HG02642 (cell line): ENCODE data around the gene RUNX1.
A peak's percentile ranks its signal among the peaks of the same experiment; 100 is the strongest.
"Not testable (repeated sequence)": the region's sequence is repeated elsewhere in the genome, so short reads cannot be mapped to it uniquely, and the experiment has no call there.

Experiments used
- ATAC-seq: cut with Tn5 transposase; IDR thresholded peaks from one replicate; pipeline ENCODE4 v1.9.1; 2021; ENCODE audit warnings: mild to moderate bottlenecking; ENCODE audit not compliant: unreplicated experiment, poor library complexity

RUNX1 gene

DNA sequence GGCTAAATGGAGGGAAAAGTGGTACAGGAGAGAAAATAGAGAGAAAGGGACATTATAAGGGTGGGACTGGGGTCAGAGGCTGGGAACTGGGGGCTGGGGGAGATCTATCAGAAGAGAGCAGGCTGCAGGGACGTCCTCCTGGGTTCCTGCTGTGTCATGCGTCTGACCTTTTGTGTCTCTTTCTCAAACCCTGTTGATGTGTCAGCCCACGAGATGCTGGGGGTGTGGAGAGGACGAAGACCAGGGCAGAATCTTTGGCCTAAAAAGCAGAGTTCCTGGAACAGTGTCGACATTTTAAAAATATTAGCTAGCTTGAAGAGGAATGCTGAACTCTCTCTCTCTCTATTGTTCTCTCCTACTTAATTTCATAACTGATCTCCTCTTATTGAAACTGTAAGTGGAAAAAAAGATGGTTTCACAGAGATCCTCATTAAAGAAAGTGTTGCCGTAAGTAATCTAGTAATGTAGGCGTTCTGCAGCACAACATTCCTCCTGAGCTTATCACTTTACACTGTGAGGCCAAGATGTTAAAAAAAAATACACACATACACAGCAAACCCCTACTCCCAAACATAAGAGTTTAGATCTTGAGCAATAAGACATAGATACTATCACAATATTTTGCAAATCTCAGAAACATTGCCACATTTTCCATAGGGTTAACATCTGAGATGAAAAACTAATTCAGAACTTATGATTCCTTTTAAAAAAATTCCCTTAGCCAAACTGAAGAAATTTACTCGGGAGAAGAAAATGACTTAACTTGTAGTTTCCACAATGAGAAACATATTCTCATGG lies 52.6 kb downstream of the RUNX1 start:
- ATAC-seq: no peak

DNA sequence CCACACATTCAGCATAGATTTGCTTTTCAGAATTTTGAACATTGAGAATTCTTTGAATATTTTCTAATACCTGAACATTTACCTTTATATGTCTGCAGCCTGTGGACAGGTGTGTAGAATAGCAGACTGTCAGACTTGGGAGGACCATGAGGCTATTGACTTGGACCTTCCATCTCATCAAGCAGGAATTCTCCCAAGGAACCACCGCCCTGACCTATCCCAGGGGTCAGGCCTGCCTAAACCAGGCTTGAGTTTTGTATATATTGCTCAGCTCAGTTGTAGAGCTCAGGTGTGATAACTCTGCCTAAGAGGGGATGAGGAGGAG lies 53.2 kb downstream of the RUNX1 start:
- no peak for ATAC-seq

- ATAC-seq: no peak
Measured at GRCh38 chr21:34994766-34995631, 54.1 kb downstream of the RUNX1 start.

DNA sequence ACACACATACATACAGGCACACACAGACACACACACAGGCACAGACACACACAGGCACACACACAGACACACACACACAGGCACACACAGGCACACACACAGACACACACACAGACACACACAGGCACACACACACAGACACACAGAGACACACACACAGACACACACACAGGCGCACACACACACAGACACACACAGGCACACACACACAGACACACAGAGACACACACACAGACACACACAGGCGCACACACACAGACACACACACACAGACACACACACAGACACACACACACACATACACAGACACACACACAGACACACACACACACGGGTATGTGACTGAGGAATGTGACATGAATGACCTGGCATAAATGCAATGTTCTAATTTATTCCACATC lies 55.6 kb downstream of the RUNX1 start:
- ATAC-seq: not testable (repeated sequence)

- no peak for ATAC-seq
Measured at GRCh38 chr21:34992736-34993398, 56.2 kb downstream of the RUNX1 start.

DNA sequence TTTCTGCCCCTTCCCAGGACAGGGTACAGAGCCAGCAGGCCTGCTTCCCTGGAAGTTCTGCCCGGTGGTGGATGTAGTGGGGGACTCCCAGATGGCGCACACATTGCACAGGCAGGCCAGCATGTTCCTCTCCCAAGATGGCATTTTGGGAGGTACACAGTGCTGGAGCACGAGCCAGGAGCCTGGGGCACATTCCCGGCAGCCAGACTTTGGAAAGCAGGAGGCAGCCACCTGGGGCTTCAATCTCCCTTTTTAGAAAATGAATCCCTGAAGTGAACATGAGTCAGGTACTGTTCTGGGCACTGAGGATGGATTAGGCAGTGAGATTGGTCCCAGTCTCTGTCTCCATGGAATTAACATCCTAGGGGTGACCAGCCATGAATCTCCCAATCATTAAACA lies 56.9 kb downstream of the RUNX1 start:
- no peak for ATAC-seq

DNA sequence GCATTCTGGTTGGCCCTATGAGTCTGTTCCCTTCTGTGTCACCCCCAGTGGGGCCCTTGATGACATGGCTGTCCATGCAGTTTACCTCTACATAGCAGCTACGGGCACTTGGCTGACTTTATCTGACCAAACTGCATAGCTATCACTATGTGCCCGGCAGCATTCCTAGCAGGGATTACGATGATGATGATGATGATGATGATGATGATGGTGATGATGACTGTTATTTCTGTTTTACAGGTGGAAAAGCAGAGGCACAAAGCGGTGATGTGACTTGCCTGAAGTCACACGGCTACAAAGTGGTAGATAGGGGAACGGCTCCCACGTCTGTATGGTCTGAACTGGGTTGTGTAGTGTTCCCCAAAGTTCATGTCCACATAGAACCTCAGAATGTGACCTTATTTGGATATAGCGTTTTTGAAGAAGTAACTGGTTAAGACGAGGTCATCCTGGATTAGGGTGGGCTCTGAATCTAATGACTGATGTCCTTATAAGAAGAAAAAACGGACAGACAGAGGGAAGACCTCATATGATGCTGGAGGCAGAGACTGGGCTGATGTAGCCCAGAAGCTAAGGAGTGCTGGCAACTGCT lies 57.6 kb downstream of the RUNX1 start:
- ATAC-seq: no peak

DNA sequence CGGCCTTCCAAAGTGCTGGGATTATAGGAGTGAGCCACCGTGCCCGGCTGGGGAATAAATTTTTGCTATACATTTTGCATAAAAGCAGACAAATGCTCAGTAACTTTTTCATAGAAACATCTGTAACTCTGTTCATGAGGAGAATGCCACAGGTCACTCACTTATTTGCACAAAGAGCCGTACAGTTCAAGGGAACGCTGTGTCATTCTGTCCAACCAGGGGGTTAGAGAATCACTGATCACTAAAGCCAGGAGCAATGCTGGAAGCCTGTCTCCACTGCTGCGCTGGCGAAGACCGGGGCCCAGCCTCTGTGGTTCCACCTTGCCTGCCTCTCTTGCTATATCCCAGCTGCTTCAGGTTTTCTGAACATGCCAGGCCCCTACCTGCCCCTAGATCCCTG lies 58.3 kb downstream of the RUNX1 start:
- no peak for ATAC-seq

- ATAC-seq: no peak
Measured at GRCh38 chr21:34989337-34990151, 59.6 kb downstream of the RUNX1 start.

DNA sequence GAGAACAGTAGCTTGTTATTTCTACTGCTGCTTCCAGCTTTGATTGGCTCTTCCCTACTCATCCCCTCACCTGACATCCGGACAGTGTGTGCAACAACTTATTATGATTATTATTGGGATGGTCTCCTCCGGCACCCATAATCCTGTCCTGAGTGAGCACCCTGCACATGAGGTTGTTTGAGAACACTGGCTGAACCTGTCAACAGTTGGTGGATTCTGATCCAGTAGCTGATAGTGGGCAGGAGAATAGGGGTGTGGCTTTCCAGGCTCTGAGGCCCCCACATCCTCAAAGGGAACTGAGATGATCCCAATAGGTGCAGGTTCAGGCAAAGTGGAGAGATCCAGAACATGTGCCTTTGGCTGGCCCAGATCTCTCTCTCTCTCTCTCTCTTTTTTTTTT lies 60.5 kb downstream of the RUNX1 start:
- no peak for ATAC-seq

GRCh38 chr21:34988139-34988538 lies 61.0 kb downstream of the RUNX1 start:
- no peak for ATAC-seq

DNA sequence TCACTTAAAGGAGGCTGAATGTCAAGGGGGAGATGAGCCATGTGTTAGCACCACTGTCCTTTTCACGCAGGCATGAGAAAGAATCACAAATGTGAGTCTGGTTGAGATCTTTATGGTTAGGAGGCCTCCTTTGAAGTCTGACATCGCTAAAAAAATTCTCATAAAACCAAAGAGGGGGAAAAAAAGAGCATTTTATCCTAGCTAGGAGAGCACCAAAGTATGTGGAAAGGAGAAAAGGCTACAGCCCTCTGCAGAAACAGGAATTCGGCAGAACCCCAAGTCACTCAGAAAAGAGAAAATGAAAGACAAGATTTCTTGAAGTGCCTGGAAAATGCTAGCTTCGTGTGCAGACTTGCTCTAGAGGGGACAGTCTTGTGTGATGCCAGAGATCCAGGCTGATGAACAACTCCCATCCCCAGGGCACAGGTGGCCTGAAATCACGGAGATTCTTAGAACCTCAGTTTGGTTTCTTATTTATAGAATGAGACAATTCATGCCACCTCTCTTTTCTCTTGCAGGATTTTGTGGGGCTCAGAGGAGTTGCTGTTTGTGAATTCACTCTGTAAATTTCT lies 61.5 kb downstream of the RUNX1 start:
- ATAC-seq: no peak

- peak; percentile 64 for ATAC-seq
Measured at GRCh38 chr21:34986561-34987500, 62.3 kb downstream of the RUNX1 start.

DNA sequence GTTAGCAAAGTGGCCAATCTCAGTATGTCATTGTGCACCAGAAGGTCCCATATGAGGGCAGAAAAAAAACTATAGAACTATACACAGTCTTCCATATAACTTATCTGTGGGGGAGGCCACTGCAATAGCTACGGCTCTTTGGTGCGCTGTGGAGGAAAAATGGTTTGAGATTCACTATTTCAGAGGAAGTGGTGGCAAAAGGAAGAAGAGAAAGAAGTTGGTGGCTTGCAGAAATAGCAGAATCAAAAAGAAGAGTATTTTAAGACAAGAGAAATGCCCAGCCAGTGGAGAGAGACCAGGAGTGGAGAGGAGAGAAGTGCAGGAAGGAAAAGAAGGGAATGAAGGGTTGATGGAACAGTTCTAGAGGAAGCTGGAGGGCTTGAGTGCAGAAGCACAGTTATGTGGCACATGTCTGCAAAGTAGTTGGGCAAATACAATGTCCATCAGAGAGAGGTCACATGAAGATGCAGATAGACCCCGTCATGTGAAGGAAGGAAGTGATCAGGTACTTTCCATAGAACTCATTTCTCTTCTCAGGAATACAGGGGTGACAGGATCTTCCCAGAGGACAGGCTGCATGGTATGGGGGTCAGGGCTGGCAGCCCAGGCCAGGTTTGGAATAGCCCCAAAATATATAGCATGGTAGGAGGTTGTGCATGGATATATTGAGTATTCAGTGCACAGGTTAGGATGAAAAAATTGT lies 64.6 kb downstream of the RUNX1 start:
- no peak for ATAC-seq

DNA sequence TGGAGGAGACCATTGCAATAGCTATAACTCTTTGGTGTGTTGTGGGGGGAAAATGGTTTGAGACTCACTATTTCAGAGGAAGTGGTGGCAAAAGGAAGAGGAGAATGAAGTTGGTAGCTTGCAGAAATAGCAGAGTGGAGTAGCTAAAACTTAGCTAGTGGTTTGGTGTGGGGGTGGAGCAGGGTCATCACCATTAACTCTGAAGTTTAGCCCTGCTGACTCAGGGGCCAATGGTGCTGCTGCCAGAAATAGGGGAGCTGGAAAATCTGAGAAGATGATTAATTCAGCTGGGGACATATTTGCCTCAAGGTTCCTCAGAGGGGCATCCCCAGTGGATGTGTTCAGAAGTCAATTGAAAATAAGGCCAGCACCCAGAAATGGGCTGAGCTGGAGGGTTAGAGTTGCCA lies 65.4 kb downstream of the RUNX1 start:
- ATAC-seq: no peak

DNA sequence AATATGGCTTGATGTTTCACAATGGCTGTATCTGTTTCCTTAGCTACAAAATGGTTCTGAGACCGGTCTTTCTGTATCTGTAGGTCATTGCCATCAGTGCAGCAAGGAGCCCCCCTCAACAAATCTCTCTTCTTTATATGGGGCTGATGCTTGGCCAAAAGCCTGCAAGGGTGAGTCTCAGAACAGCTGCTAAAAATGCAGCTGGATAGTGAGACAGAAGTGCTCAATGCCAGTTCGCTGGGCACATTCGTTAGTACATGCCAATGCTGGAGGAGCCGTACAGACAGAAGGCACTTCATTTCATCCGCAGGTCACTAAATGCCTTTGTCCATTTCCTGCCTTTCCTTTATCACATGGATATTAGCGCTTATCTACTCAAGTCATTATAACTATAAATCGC lies 67.3 kb downstream of the RUNX1 start:
- ATAC-seq: no peak

DNA sequence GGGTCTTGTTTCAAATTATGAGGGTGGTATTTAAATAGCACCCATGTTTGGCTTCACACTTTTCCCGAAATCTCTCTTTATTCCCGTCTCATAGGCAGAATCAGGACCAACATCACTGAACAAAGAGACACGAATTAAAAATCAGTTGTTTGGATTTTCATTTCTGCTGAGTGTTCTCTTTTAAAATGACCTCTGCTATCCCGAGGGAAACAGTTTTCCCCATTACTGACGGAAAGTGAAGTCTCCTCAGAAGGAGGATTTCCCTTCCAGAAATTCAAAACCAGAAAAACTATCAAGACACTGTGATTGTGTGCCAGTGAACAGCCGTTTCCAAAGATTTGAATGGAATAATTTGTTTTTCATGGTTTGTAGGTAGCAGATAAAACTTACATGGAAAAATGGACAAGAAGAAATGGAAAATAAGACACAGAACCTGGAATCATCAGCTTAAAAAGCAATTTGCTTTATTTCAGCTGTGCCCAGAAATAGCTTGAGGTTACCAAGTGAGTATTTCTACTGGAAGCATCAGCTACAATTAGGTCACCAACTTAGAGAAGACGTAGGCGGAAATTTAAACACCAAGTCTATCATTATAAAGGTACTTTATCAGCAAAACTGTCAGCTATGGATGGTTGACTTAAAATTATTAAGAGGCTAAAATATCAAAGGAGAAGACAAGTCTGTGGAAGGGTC lies 68.5 kb downstream of the RUNX1 start:
- ATAC-seq: no peak
